K562 (cell line): ENCODE data around the gene FCGBP. TPM values are rescaled to one million over a fixed set of nuclear protein-coding genes. Genes with fewer than 3 reads are reported as not detected.

ENCODE experiments used
- ATAC-seq: fragments of 200-7000 bp; cut with Tn5 transposase; 3 replicates; pipeline ENCODE4 v1.9.1; 2020; ENCODE audit warnings: moderate library complexity
- BruUV-seq: library from RNA; stranded (reverse); fragments of 400-500 nt; replicated peaks from 2 replicates; lab custom pipeline; 2021; lab: Mats Ljungman, UMichigan
- CTCF ChIA-PET: fragments of 300-600 bp; formaldehyde crosslinking; extraction: SDS; loops from one replicate; lab custom pipeline; 2021; ENCODE audit warnings: low intra/inter-chr PET ratio; lab: Yijun Ruan, JAX
- POLR2A ChIA-PET: fragments of 300-600, 350-650 bp; sonication (Branson Sonifier 250); formaldehyde crosslinking; extraction: SDS; loops from one replicate; lab custom pipeline; 2021; ENCODE audit warnings: antibody characterized with exemption, inconsistent platforms; lab: Yijun Ruan, JAX
- DNase-seq, 4 experiments: peaks; one replicate each; pipeline versions ENCODE4 v3.0.0 to v3.0.0-alpha.2; 2011 to 2018; ENCODE audit warnings: low spot score in 3 of 4, mixed read lengths in 3 of 4; ENCODE audit errors: extremely low read depth in 1 of 4
- FAIRE-seq: peaks from 2 replicates; lab custom pipeline; 2011; peaks lifted over from hg19 to GRCh38; lab: Jason Lieb, UNC
- H2AFZ ChIP-seq: 2 replicates; pipeline ENCODE4 v1.6.0; 2011; ENCODE audit warnings: low read depth, low read length, control low read depth, inconsistent platforms
- H3K27ac ChIP-seq: fragments of 200-600 bp; 3 replicates; pipeline ENCODE4 v1.8.0; 2011; ENCODE audit warnings: low read depth, mild to moderate bottlenecking, control low read depth, inconsistent platforms, low read length, moderate library complexity, mixed read lengths; ENCODE audit errors: extremely low read depth
- H3K27me3 ChIP-seq, 2 experiments: fragments of 300-600 bp in 1 of 2; 2 replicates in 1 of 2; 3 replicates in 1 of 2; pipeline versions ENCODE4 v1.6.0 to v1.8.0; 2011; ENCODE audit warnings: inconsistent platforms in 2 of 2, low read length in 2 of 2, mild to moderate bottlenecking in 1 of 2, mixed read lengths in 1 of 2, moderate library complexity in 1 of 2; ENCODE audit not compliant: control insufficient read depth in 2 of 2, insufficient read depth in 2 of 2
- H3K36me3 ChIP-seq: fragments of 300-600 bp; 3 replicates; pipeline ENCODE4 v1.8.0; 2011; ENCODE audit warnings: mild to moderate bottlenecking, low read length, inconsistent platforms; ENCODE audit not compliant: control insufficient read depth, insufficient read depth
- H3K4me1 ChIP-seq, 2 experiments: fragments of 200-600 bp in 1 of 2; replicated peaks in 1 of 2; 2 replicates in 1 of 2; 3 replicates in 1 of 2; pipeline versions ENCODE4 v1.5.1 to v1.8.0; 2011; ENCODE audit warnings: inconsistent platforms in 2 of 2, low read length in 2 of 2, mild to moderate bottlenecking in 1 of 2, mixed read lengths in 1 of 2, moderate library complexity in 1 of 2; ENCODE audit not compliant: control insufficient read depth in 2 of 2, insufficient read depth in 2 of 2
- H3K4me2 ChIP-seq: 2 replicates; pipeline ENCODE4 v1.6.1; 2011; ENCODE audit warnings: low read length, control low read depth, inconsistent platforms, mixed read lengths; ENCODE audit not compliant: insufficient read depth
- H3K4me3 ChIP-seq: fragments of 200-600 bp; sonication (generic), shearing (Covaris generic); 2 replicates; pipeline ENCODE4 v1.5.1; 2016; ENCODE audit warnings: control low read depth, inconsistent platforms
- H3K79me2 ChIP-seq: fragments of 200-600 bp; 3 replicates; pipeline ENCODE4 v1.8.0; 2011; ENCODE audit warnings: low read length, inconsistent platforms; ENCODE audit not compliant: control insufficient read depth, insufficient read depth
- H3K9ac ChIP-seq, 2 experiments: 2 replicates each; pipeline versions ENCODE4 v1.6.0 to v1.6.1; 2011; ENCODE audit warnings: low read depth in 2 of 2, low read length in 2 of 2, control low read depth in 1 of 2, inconsistent platforms in 1 of 2, mild to moderate bottlenecking in 1 of 2, mixed read lengths in 1 of 2; ENCODE audit not compliant: insufficient read depth in 1 of 2
- H3K9me1 ChIP-seq: one replicate; pipeline ENCODE4 v1.6.0; 2011; ENCODE audit warnings: inconsistent platforms, mild to moderate bottlenecking, low read length, moderate library complexity; ENCODE audit not compliant: control insufficient read depth, insufficient read depth
- H3K9me3 ChIP-seq: replicated peaks from 2 replicates; pipeline ENCODE4 v1.5.1; 2011; ENCODE audit warnings: low read depth, low read length, inconsistent platforms; ENCODE audit not compliant: control insufficient read depth, insufficient read depth
- H4K20me1 ChIP-seq: replicated peaks from 2 replicates; pipeline ENCODE4 v1.6.1; 2011; ENCODE audit warnings: low read length, inconsistent platforms, mixed read lengths; ENCODE audit not compliant: control insufficient read depth, insufficient read depth
- ATF6 ChIP-seq: sonication (generic); formaldehyde crosslinking; IDR thresholded peaks from 2 replicates; pipeline ENCODE4 v1.4.0; 2020; ENCODE audit warnings: mild to moderate bottlenecking, missing genetic modification reagents
- HSF4 ChIP-seq: fragments of 250-450 bp; sonication (Bioruptor Pico); IDR thresholded peaks from 2 replicates; pipeline ENCODE4 v2.1.2; 2022; ENCODE audit warnings: mild to moderate bottlenecking, moderate library complexity, borderline replicate concordance
- KDM2B ChIP-seq: fragments of 250-450 bp; sonication (Bioruptor Pico); IDR thresholded peaks from 2 replicates; pipeline ENCODE4 v1.8.0; 2021; ENCODE audit warnings: mild to moderate bottlenecking, moderate library complexity
- MYC ChIP-seq, 2 experiments: fragments of 250-450 bp in 1 of 2; sonication (Bioruptor Pico) in 1 of 2; IDR thresholded peaks; 2 replicates each; pipeline versions ENCODE4 v1.5.1 to v1.6.1; 2012 to 2021; ENCODE audit warnings: low read depth in 2 of 2, borderline replicate concordance in 1 of 2, improper control_type of control experiment in 1 of 2, low read length in 1 of 2, mild to moderate bottlenecking in 1 of 2, moderate library complexity in 1 of 2
- PRMT5 ChIP-seq: sonication (generic); formaldehyde crosslinking; IDR thresholded peaks from 2 replicates; pipeline ENCODE4 v1.5.0; 2020; ENCODE audit warnings: missing genetic modification reagents
- TCF3 ChIP-seq: sonication (generic); formaldehyde crosslinking; IDR thresholded peaks from 2 replicates; pipeline ENCODE4 v1.4.0; 2020; ENCODE audit warnings: mild to moderate bottlenecking, missing genetic modification reagents
- ZNF79 ChIP-seq: fragments of 250-450 bp; sonication (Bioruptor Pico); IDR thresholded peaks from 2 replicates; pipeline ENCODE4 v1.4.0; 2020; ENCODE audit warnings: low read depth, mild to moderate bottlenecking, moderate library complexity
- WGBS: fragments of 100-300 bp; shearing (Covaris generic); methylation state at CpG from one replicate; pipeline ENCODE4 v1.1.6; 2016; ENCODE audit warnings: low coverage, mixed read lengths; ENCODE audit not compliant: insufficient coverage; ENCODE audit errors: missing lambda C conversion rate; 5-methylcytosine and 5-hydroxymethylcytosine counted together
- in situ Hi-C: fragments of 300-500 bp; cut with MboI; formaldehyde crosslinking; loops from 4 replicates; pipeline ENCODE4 v1.15.0; 2018; ENCODE audit warnings: inconsistent platforms, mixed read lengths
- intact Hi-C: fragments of 100-400 bp; cut with micrococcal nuclease; formaldehyde crosslinking; loops from 2 replicates; pipeline ENCODE4 v1.14.2; 2022
- polyA plus RNA-seq, 8 experiments: library from polyadenylated mRNA; depleted of rRNA in 4 of 8; stranded (reverse) in 5 of 8; unstranded in 3 of 8; fragments of >200 nt; fragmentation: Nextera tagmentation in 2 of 8; fragmentation: Illumina TruSeq in 1 of 8; extraction: Ambion mirVana in 2 of 8; extraction: Trizol in 1 of 8; gene quantifications; 2 replicates each; pipeline versions ENCODE4 v1.2.1 to v1.2.3, GENCODE V29; 2011 to 2014; ENCODE audit warnings: inconsistent platforms in 1 of 8, missing spikeins in 1 of 8
- total RNA-seq, 7 experiments: library from RNA; depleted of rRNA in 6 of 7; stranded (reverse); fragments of >200 nt in 6 of 7; fragmentation: Illumina TruSeq in 2 of 7; extraction: Trizol in 2 of 7; gene quantifications; 2 replicates each; pipeline versions ENCODE4 v1.2.1 to v1.2.3, GENCODE V29; 2011 to 2021; ENCODE audit warnings: low replicate concordance in 1 of 7
- TF ChIP-seq, protein P1 (sequence below): fragments of 150-350 bp; conservative IDR thresholded peaks from 2 replicates; pipeline ENCODE4 v1.6.1; 2014; ENCODE audit warnings: low read length
- TF ChIP-seq, protein P2 (sequence below): IDR thresholded peaks from 2 replicates; pipeline ENCODE4 v1.6.1; 2014; ENCODE audit warnings: antibody characterized with exemption
- TF ChIP-seq, protein P3 (sequence below): fragments of 450-650 bp; formaldehyde crosslinking; IDR thresholded peaks from 2 replicates; pipeline ENCODE4 v1.4.0; 2020; ENCODE audit warnings: mild to moderate bottlenecking, moderate library complexity

FCGBP gene
- total and polyA plus RNA-seq, 9 of the 15 experiments (the other 6 are each of a cell fraction or from before 2014, with no cell fraction given), result 0.01 to 1.5 (median 0.13) TPM; not detected in 4

DNA sequence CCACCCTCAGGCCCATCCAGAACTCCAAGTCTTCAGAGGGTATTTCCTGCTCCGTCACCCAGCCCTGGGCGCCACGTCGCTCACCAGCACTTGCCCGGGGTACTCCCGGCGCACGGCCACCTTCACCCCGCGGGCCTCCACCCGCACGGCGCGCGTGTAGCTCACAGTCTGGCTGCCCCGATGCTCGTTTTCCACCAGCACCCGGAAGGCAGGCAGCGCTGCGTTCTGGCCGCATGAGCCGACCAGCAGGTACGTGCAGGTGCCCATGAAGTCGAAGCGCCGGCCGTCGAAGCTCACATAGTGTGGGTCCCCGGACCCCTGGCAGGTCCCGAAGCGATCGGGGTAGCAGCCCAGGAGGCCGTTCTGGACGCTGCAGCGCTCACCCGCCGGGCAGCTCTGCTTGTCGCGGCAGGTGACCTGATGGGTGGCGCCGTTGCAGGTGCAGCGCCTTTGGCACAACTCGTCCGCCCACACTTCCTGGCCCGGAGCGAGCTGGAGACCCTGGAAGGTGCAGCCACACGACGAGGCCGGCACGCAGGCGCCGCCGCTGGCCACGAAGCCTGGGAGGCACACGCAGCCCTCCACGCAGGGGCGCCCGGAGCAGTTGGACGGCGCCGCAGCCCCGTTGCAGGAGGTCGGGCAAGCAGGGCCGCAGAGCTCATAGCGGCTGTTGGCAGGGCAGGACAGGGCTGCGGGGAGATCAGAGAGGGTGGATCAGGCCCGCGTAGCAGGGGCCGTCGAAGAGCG lies 19.2 kb downstream of the FCGBP start (continued):
- TF ChIP-seq, protein P1, sequence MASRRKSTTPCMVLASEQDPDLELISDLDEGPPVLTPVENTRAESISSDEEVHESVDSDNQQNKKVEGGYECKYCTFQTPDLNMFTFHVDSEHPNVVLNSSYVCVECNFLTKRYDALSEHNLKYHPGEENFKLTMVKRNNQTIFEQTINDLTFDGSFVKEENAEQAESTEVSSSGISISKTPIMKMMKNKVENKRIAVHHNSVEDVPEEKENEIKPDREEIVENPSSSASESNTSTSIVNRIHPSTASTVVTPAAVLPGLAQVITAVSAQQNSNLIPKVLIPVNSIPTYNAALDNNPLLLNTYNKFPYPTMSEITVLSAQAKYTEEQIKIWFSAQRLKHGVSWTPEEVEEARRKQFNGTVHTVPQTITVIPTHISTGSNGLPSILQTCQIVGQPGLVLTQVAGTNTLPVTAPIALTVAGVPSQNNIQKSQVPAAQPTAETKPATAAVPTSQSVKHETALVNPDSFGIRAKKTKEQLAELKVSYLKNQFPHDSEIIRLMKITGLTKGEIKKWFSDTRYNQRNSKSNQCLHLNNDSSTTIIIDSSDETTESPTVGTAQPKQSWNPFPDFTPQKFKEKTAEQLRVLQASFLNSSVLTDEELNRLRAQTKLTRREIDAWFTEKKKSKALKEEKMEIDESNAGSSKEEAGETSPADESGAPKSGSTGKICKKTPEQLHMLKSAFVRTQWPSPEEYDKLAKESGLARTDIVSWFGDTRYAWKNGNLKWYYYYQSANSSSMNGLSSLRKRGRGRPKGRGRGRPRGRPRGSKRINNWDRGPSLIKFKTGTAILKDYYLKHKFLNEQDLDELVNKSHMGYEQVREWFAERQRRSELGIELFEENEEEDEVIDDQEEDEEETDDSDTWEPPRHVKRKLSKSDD, result no peak
- no peak for TF ChIP-seq MYC (IDR thresholded peaks at IDR 0.05; ENCODE audit: low read depth, low read length)
- TF ChIP-seq MYC (CRISPR knock-in tag; IDR thresholded peaks at IDR 0.05; ENCODE audit: borderline replicate concordance, low read depth), result no peak

DNA sequence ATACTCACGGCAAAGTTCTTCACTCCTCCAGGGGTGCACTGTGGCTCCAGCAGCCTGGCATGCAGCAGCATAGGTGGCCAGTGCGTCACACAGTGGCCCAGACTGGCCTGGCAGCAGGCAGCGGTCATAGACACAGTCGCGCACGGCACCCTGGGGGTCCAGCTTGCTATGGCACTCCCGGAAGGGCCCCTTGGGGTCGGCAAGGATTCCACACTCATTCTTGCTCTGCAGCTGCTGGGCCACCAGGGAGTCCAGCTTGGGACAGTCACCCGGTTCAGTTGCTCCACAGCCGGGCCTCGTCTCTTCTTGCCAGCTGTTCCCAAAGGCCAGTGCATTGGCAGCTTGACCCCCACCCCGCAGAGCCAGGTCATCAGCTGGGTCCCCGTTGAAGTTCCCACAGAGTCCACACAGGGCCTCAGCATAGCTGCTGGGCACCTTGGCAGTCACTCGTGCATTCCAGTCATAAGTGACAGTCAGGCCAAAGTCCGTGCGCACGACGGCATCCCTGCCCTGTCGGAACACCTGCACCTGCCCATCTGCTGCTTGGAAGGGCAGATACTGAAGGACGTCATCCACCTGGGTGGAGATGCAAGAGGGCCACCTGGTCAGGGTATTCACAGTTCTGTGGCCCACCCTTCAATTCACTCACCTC lies 20.6 kb downstream of the FCGBP start:
- no peak for FAIRE-seq
- H3K4me1 ChIP-seq, result peaks cover 0 to 14% of the 10 kb centered on the region in 2 experiments; a peak in 2 of 5 replicates
- H3K4me3 ChIP-seq, result no peak overlapping the region
- DNase-seq, result no peak
- H4K20me1 ChIP-seq, result 0 out of 2 replicates have a peak, but pooled peaks cover 6% of the 10 kb centered on the region
- CTCF ChIA-PET, result no interaction called here
- no peaks in the 10 kb centered on the region for H3K36me3 ChIP-seq
- no peaks in the 10 kb centered on the region for H3K9me3 ChIP-seq
- 5% methylated on average over 20 of the region's 20 CpGs for WGBS
- H3K79me2 ChIP-seq, result no peaks in the 10 kb centered on the region
- BruUV-seq, result no TSS peak
- no peak overlapping the region for H2AFZ ChIP-seq
- H3K27ac ChIP-seq, result no peak overlapping the region
- ATAC-seq, result no peak
- H3K27me3 ChIP-seq, result peaks cover 13 to 64% of the 10 kb centered on the region in 2 experiments; a peak in 4 of 5 replicates
- no peak overlapping the region for H3K9ac ChIP-seq
- no peak overlapping the region for H3K4me2 ChIP-seq
- intact Hi-C loops (no loop called here), in situ Hi-C loops (no loop called here)
- POLR2A ChIA-PET, result interaction anchor here (0.9 to 1.0 kb wide), 2 partner anchors 22 to 57 kb away, joined by 3 read pairs; partner anchors contain the start of gene PSMC4
- H3K9me1 ChIP-seq, result no peaks in the 10 kb centered on the region
- TF ChIP-seq TCF3 (CRISPR knock-in tag) (no peak), PRMT5 (CRISPR knock-in tag) (no peak), ZNF79 (CRISPR knock-in tag) (no peak), KDM2B (no peak), ATF6 (CRISPR knock-in tag) (no peak), HSF4 (CRISPR knock-in tag) (no peak)
- TF ChIP-seq, protein P2, sequence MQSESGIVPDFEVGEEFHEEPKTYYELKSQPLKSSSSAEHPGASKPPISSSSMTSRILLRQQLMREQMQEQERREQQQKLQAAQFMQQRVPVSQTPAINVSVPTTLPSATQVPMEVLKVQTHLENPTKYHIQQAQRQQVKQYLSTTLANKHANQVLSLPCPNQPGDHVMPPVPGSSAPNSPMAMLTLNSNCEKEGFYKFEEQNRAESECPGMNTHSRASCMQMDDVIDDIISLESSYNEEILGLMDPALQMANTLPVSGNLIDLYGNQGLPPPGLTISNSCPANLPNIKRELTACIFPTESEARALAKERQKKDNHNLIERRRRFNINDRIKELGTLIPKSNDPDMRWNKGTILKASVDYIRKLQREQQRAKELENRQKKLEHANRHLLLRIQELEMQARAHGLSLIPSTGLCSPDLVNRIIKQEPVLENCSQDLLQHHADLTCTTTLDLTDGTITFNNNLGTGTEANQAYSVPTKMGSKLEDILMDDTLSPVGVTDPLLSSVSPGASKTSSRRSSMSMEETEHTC, result no peak
- TF ChIP-seq, protein P3, sequence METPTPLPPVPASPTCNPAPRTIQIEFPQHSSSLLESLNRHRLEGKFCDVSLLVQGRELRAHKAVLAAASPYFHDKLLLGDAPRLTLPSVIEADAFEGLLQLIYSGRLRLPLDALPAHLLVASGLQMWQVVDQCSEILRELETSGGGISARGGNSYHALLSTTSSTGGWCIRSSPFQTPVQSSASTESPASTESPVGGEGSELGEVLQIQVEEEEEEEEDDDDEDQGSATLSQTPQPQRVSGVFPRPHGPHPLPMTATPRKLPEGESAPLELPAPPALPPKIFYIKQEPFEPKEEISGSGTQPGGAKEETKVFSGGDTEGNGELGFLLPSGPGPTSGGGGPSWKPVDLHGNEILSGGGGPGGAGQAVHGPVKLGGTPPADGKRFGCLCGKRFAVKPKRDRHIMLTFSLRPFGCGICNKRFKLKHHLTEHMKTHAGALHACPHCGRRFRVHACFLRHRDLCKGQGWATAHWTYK (CRISPR knock-in tag), result no peak
